ENCODE data around the gene PARD3.

GRCh38 chr10:34641147-34641912 lies 173.8 kb downstream of the PARD3 start:
- TF ChIP-seq CTCF (IDR thresholded peaks at IDR 0.05 in 2 of 3, conservative IDR thresholded peaks at IDR 0.05 in 1 of 3; ENCODE audit: borderline replicate concordance in 1 of 3, insufficient read depth in 1 of 3, low read depth in 2 of 3, low read length in 2 of 3) (no peak), POLR2A (IDR thresholded peaks at IDR 0.05; ENCODE audit: borderline replicate concordance, extremely low read depth, insufficient read depth, insufficient read length) (no peak), POLR2AphosphoS5 (IDR thresholded peaks at IDR 0.05; ENCODE audit: low read depth, low read length) (no peak), EZH2phosphoT487 (IDR thresholded peaks at IDR 0.05; ENCODE audit: borderline replicate concordance) (no peak), SIN3A (IDR thresholded peaks at IDR 0.05; ENCODE audit: low read depth) (no peak), ELF1 (IDR thresholded peaks at IDR 0.05; ENCODE audit: borderline replicate concordance, low read depth) (no peak), YY1 (IDR thresholded peaks at IDR 0.05; ENCODE audit: extremely low read depth, insufficient replicate concordance, low read depth, low read length) (no peak), TCF7L2 (IDR thresholded peaks at IDR 0.05; ENCODE audit: borderline replicate concordance, extremely low read depth, insufficient read depth, insufficient read length) (no peak), ZFX (IDR thresholded peaks at IDR 0.05) (no peak), REST (IDR thresholded peaks at IDR 0.05; ENCODE audit: low read depth) (no peak), MAX (IDR thresholded peaks at IDR 0.05) (no peak), EZH2 (IDR thresholded peaks at IDR 0.05) (no peak), RAD21 (IDR thresholded peaks at IDR 0.05; ENCODE audit: low read depth) (no peak), SP1 (IDR thresholded peaks at IDR 0.05; ENCODE audit: low read depth) (no peak)

Data from HCT116 (cell line).